Activated CD8-positive, alpha-beta T cell treated with anti-CD3 and anti-CD28 coated beads for 36 hours (primary cell): ENCODE data around the gene MYO5B. TPM values are rescaled to one million over a fixed set of nuclear protein-coding genes. Genes with fewer than 3 reads are reported as not detected.

ENCODE experiments used
- ATAC-seq: fragments of 200-7000 bp; cut with Tn5 transposase; one replicate; pipeline ENCODE4 v1.10.0; 2021; ENCODE audit warnings: mild to moderate bottlenecking, moderate library complexity
- CTCF ChIA-PET: fragments of 350-600 bp; sonication (Branson Sonifier 250); formaldehyde crosslinking; loops from one replicate; lab custom pipeline; 2021; ENCODE audit warnings: antibody characterized with exemption; lab: Charles Lee
- POLR2A ChIA-PET: fragments of 350-600 bp; sonication (Branson Sonifier 250); formaldehyde crosslinking; loops from one replicate; lab custom pipeline; 2021; ENCODE audit warnings: antibody characterized with exemption; lab: Charles Lee
- DNase-seq: peaks from one replicate; pipeline ENCODE4 v3.0.0-alpha.2; 2020
- H3K27ac Mint-ChIP-seq: one replicate; pipeline ENCODE4 v1.8.0; 2021; ENCODE audit warnings: mild to moderate bottlenecking, mixed read lengths
- H3K27me3 Mint-ChIP-seq: one replicate; pipeline ENCODE4 v1.8.0; 2021; ENCODE audit warnings: mixed read lengths
- H3K36me3 Mint-ChIP-seq: one replicate; pipeline ENCODE4 v1.8.0; 2021; ENCODE audit warnings: low read depth, mixed read lengths
- H3K4me1 Mint-ChIP-seq: one replicate; pipeline ENCODE4 v1.8.0; 2021; ENCODE audit warnings: low read depth, mixed read lengths
- H3K4me3 Mint-ChIP-seq: one replicate; pipeline ENCODE4 v1.8.0; 2021; ENCODE audit warnings: mild to moderate bottlenecking, moderate library complexity, mixed read lengths
- H3K9me3 Mint-ChIP-seq: one replicate; pipeline ENCODE4 v1.8.0; 2021; ENCODE audit warnings: mixed read lengths
- intact Hi-C: fragments of 100-400 bp; cut with micrococcal nuclease; formaldehyde crosslinking; loops from one replicate; pipeline ENCODE4 v1.10.0; 2022
- total RNA-seq, 2 experiments: library from RNA; stranded (reverse); gene quantifications; one replicate each; pipeline ENCODE4 v1.2.3, GENCODE V29; 2021
- TF ChIP-seq, protein P1 (sequence below): fragments of 200-600 bp; IDR thresholded peaks from one replicate; pipeline ENCODE4 v1.8.0; 2022; ENCODE audit warnings: antibody characterized with exemption, mild to moderate bottlenecking

MYO5B gene
- total RNA-seq, 2 experiments from 2014 or later: 0.09 TPM; not detected in 1

GRCh38 chr18:50076277-50076676 is 118.7 kb downstream of the MYO5B start:
- Mint-ChIP-seq H3K27ac (no peak overlapping the region), H3K4me3 (no peak overlapping the region), H3K9me3 (no peaks in the 10 kb centered on the region), H3K36me3 (no peaks in the 10 kb centered on the region), H3K4me1 (no peaks in the 10 kb centered on the region), H3K27me3 (peaks cover 22% of the 10 kb centered on the region)
- CTCF ChIA-PET: no interaction called here
- TF ChIP-seq, protein P1, sequence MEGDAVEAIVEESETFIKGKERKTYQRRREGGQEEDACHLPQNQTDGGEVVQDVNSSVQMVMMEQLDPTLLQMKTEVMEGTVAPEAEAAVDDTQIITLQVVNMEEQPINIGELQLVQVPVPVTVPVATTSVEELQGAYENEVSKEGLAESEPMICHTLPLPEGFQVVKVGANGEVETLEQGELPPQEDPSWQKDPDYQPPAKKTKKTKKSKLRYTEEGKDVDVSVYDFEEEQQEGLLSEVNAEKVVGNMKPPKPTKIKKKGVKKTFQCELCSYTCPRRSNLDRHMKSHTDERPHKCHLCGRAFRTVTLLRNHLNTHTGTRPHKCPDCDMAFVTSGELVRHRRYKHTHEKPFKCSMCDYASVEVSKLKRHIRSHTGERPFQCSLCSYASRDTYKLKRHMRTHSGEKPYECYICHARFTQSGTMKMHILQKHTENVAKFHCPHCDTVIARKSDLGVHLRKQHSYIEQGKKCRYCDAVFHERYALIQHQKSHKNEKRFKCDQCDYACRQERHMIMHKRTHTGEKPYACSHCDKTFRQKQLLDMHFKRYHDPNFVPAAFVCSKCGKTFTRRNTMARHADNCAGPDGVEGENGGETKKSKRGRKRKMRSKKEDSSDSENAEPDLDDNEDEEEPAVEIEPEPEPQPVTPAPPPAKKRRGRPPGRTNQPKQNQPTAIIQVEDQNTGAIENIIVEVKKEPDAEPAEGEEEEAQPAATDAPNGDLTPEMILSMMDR: no peak
- POLR2A ChIA-PET: no interaction called here
- intact Hi-C loops: no loop called here
- DNase-seq: no peak
- ATAC-seq: no peak

DNA sequence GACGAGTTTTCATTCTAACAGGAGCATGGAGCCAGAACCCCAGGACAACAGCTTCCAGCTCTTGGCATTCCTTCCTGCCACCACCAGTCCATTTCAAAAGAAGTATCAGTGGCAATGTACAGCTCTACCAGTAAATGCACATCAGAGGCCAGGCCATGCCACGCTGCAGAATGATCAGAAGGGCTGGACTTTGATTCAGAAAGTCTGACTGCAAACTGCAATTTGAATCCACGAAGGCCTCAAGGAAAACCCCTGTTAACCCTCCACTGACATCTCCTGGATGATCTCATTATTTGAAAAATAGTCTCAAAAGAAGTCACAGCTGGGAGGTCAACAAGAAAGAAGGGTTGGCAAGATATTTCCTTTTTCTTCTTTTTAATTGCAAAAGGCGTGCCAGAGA is 119.2 kb downstream of the MYO5B start:
- H3K9me3 Mint-ChIP-seq: no peaks in the 10 kb centered on the region
- ChIA-PET CTCF (interaction anchor here (0.6 kb wide), 1 partner anchor 37 kb away, joined by 3 read pairs; no protein-coding TSS in a partner anchor), POLR2A (no interaction called here)
- no peaks in the 10 kb centered on the region for H3K36me3 Mint-ChIP-seq
- no peaks in the 10 kb centered on the region for H3K4me1 Mint-ChIP-seq
- peaks cover 22% of the 10 kb centered on the region for H3K27me3 Mint-ChIP-seq
- DNase-seq (no peak), ATAC-seq (no peak)
- TF ChIP-seq, protein P1: no peak
- no peak overlapping the region for H3K27ac Mint-ChIP-seq
- intact Hi-C loops: no loop called here
- H3K4me3 Mint-ChIP-seq: no peak overlapping the region

DNA sequence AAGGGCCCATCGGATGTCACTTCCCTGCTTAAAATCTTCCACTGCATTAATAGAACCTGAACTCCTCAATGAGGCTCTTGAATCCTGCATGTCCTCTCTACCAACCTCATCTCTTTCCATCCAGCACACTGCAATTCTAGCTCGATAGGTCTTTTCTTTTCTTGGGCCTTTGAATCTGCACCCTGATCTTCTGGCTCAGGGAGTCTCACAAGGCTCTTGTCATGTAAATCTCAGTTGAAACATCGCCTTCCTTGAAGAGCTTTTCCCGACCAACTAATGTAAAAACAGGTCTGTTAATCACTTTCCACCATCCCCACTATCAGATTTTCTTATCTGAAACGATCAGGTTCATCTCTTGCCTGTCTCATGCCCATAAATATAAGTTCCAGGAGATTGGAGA is 120.5 kb downstream of the MYO5B start:
- Mint-ChIP-seq H3K9me3 (no peaks in the 10 kb centered on the region), H3K4me3 (no peak overlapping the region), H3K27me3 (peaks cover 20% of the 10 kb centered on the region), H3K27ac (no peak overlapping the region), H3K4me1 (no peaks in the 10 kb centered on the region), H3K36me3 (no peaks in the 10 kb centered on the region)
- CTCF ChIA-PET: no interaction called here
- intact Hi-C loops: no loop called here
- POLR2A ChIA-PET: no interaction called here
- DNase-seq (no peak), ATAC-seq (no peak)
- TF ChIP-seq, protein P1: no peak

GRCh38 chr18:50073319-50073718 is 121.6 kb downstream of the MYO5B start:
- CTCF ChIA-PET: no interaction called here
- intact Hi-C loops: no loop called here

GRCh38 chr18:50072146-50072545 is 122.8 kb downstream of the MYO5B start:
- DNase-seq (no peak), ATAC-seq (no peak)
- Mint-ChIP-seq H3K27ac (no peak overlapping the region), H3K9me3 (no peaks in the 10 kb centered on the region), H3K4me3 (no peak overlapping the region), H3K36me3 (no peaks in the 10 kb centered on the region), H3K27me3 (peaks cover 15% of the 10 kb centered on the region), H3K4me1 (no peaks in the 10 kb centered on the region)
- TF ChIP-seq, protein P1: no peak
- intact Hi-C loops: no loop called here
- CTCF ChIA-PET: no interaction called here
- POLR2A ChIA-PET: no interaction called here

More at GRCh38 chr18:50073319-50073718, 121.6 kb downstream of the MYO5B start:
- POLR2A ChIA-PET: no interaction called here
- DNase-seq: no peak
- Mint-ChIP-seq H3K4me3 (no peak overlapping the region), H3K4me1 (no peaks in the 10 kb centered on the region), H3K27me3 (peaks cover 15% of the 10 kb centered on the region), H3K9me3 (no peaks in the 10 kb centered on the region), H3K27ac (no peak overlapping the region), H3K36me3 (no peaks in the 10 kb centered on the region)
- ATAC-seq: no peak
- TF ChIP-seq, protein P1: no peak
